Suprapubic skin (tissue), 4 donors: Measurements from ENCODE around the gene RAP1B. TPM values are rescaled to one million over a fixed set of nuclear protein-coding genes. Genes with fewer than 3 reads are reported as not detected.

ENCODE experiments used
- DNase-seq, 2 donors: peaks; one replicate each; pipeline ENCODE4 v3.0.0-alpha.2; 2019; ENCODE audit warnings: low spot score in 2 of 2
- H3K27ac ChIP-seq: fragments of 200-600 bp; sonication (generic); one replicate; pipeline ENCODE4 v1.5.1; 2019
- H3K27me3 ChIP-seq: fragments of 200-600 bp; sonication (generic); one replicate; pipeline ENCODE4 v1.5.1; 2019
- H3K36me3 ChIP-seq: fragments of 200-600 bp; sonication (generic); one replicate; pipeline ENCODE4 v1.5.1; 2019
- H3K4me1 ChIP-seq: fragments of 200-600 bp; sonication (generic); one replicate; pipeline ENCODE4 v1.5.1; 2019
- H3K4me3 ChIP-seq: fragments of 200-600 bp; sonication (generic); one replicate; pipeline ENCODE4 v1.5.1; 2019; ENCODE audit warnings: mild to moderate bottlenecking
- H3K9me3 ChIP-seq: fragments of 200-600 bp; sonication (generic); one replicate; pipeline ENCODE4 v1.5.1; 2019
- EP300 ChIP-seq: sonication (generic); formaldehyde crosslinking; IDR thresholded peaks from one replicate; pipeline ENCODE4 v1.6.1; 2017; ENCODE audit warnings: antibody characterized with exemption
- POLR2A ChIP-seq, 2 donors: fragments of 450-650 bp; IDR thresholded peaks; one replicate each; pipeline ENCODE4 v1.6.1; 2017; ENCODE audit warnings: antibody characterized with exemption in 2 of 2, mild to moderate bottlenecking in 2 of 2, moderate library complexity in 2 of 2
- POLR2AphosphoS5 ChIP-seq, 3 donors: sonication (generic); formaldehyde crosslinking; IDR thresholded peaks; one replicate each; pipeline ENCODE4 v1.6.1; 2017; ENCODE audit warnings: antibody characterized with exemption in 3 of 3
- WGBS: methylation state at CpG from one replicate; pipeline ENCODE4 v1.1.5; 2018; 5-methylcytosine and 5-hydroxymethylcytosine counted together
- total RNA-seq, 4 donors: library from RNA; depleted of rRNA; stranded (reverse); fragments of >200 nt; gene quantifications; one replicate each; pipeline ENCODE4 v1.1.0, GENCODE V29; 2016
- TF ChIP-seq, protein P1 (sequence below), 2 donors: fragments of 200-600 bp in 1 of 2; fragments of 450-650 bp in 1 of 2; sonication (generic) in 1 of 2; IDR thresholded peaks; one replicate each; pipeline ENCODE4 v1.5.1; 2016 to 2019; ENCODE audit warnings: antibody characterized with exemption in 2 of 2, mild to moderate bottlenecking in 1 of 2, moderate library complexity in 1 of 2

RAP1B gene
- total RNA-seq, 4 donors from 2014 or later: 95.2 to 154 (median 115) TPM

DNA sequence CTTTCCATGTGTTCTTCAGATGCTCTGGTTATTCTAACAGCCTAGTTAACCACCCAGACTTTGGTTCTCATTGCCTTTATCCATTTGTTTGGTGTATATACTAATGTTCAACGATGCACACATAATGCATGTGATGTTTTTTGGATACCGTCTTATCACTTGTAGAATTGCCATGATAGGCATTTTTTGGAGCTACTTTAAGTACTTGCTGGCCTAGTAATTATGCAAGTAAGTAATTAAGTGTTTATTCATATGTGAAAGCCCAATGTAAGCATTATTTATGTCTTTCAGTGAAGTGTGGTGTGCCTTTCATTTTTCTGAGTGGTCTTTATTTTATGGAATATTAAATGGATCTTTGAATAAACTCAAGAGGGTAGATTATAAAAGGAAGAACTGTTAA, 14.2 kb downstream of the RAP1B start:
- peaks cover 45% of the 10 kb centered on the region for H3K4me1 ChIP-seq
- no peak overlapping the region for H3K27ac ChIP-seq
- 77% methylated on average over 2 of the region's 2 CpGs for WGBS
- no peaks in the 10 kb centered on the region for H3K9me3 ChIP-seq
- DNase-seq: no peak
- no peak overlapping the region for H3K4me3 ChIP-seq
- no peaks in the 10 kb centered on the region for H3K27me3 ChIP-seq
- peaks cover 10% of the 10 kb centered on the region for H3K36me3 ChIP-seq
- TF ChIP-seq, protein P1, sequence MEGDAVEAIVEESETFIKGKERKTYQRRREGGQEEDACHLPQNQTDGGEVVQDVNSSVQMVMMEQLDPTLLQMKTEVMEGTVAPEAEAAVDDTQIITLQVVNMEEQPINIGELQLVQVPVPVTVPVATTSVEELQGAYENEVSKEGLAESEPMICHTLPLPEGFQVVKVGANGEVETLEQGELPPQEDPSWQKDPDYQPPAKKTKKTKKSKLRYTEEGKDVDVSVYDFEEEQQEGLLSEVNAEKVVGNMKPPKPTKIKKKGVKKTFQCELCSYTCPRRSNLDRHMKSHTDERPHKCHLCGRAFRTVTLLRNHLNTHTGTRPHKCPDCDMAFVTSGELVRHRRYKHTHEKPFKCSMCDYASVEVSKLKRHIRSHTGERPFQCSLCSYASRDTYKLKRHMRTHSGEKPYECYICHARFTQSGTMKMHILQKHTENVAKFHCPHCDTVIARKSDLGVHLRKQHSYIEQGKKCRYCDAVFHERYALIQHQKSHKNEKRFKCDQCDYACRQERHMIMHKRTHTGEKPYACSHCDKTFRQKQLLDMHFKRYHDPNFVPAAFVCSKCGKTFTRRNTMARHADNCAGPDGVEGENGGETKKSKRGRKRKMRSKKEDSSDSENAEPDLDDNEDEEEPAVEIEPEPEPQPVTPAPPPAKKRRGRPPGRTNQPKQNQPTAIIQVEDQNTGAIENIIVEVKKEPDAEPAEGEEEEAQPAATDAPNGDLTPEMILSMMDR (IDR thresholded peaks at IDR 0.05): no peak
- TF ChIP-seq POLR2A (IDR thresholded peaks at IDR 0.05) (no peak), POLR2AphosphoS5 (IDR thresholded peaks at IDR 0.05) (no peak), EP300 (no peak)

DNA sequence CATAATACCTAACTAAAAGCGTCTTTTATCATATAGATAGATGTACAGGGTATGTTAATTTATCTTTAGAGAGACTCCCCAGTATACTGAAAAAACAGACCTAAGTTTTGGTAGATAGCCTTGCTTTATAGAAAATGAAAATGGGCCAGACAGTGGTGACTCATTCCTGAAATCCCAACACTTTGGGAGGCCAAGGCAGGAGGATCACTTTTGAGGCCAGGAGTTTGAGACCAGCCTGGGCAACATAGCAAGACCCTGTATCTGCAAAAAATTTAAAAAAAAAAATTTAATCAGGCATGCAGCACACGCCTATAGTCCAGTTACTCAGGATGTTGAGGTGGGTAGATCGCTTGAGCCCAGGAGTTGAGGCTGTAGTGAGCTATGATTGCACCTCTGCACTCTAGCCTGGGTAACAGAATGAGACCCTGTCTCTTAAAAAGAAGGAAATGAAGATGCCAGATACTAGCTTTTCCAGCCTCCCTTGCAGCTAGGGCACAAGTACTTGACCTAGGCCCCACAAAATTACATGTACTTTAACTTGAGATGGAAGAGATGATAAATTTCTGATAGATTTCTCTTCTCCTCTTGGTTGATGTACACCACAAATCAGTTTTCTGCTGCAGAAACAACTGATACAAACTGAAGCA, 17.1 kb downstream of the RAP1B start:
- TF ChIP-seq POLR2AphosphoS5 (IDR thresholded peaks at IDR 0.05) (no peak), POLR2A (IDR thresholded peaks at IDR 0.05) (no peak), EP300 (no peak)
- TF ChIP-seq, protein P1 (IDR thresholded peaks at IDR 0.05): no peak
- H3K4me1 ChIP-seq: peaks cover 43% of the 10 kb centered on the region
- H3K27me3 ChIP-seq: no peaks in the 10 kb centered on the region
- no peak overlapping the region for H3K27ac ChIP-seq
- no peaks in the 10 kb centered on the region for H3K9me3 ChIP-seq
- no peak for DNase-seq
- H3K36me3 ChIP-seq: peaks cover 10% of the 10 kb centered on the region
- H3K4me3 ChIP-seq: no peak overlapping the region
- 97% methylated on average over 3 of the region's 3 CpGs for WGBS

DNA sequence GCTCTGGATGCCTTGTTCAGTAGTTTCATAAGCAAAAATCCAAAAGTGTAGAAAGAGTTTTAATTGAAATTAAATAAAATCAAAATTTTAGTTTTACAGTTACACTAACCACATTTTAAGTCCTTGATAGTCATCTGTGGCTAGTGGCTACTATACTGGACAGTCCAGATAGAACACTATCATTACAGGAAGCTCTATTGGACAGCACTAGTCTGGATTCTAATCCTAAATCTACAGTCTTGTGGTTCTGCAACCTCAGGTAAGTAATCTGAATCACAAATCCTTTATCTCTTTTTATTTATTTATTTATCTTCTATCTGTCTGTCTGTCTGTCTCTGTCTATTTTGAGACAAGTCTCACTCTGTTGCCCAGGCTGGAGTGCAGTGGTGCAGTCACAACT, 18.0 kb downstream of the RAP1B start:
- H3K27ac ChIP-seq: no peak overlapping the region
- no peaks in the 10 kb centered on the region for H3K9me3 ChIP-seq
- peaks cover 41% of the 10 kb centered on the region for H3K4me1 ChIP-seq
- H3K4me3 ChIP-seq: no peak overlapping the region
- no peaks in the 10 kb centered on the region for H3K27me3 ChIP-seq
- TF ChIP-seq POLR2AphosphoS5 (IDR thresholded peaks at IDR 0.05): no peak
- no peak for TF ChIP-seq EP300
- TF ChIP-seq, protein P1 (IDR thresholded peaks at IDR 0.05): no peak
- no peak for TF ChIP-seq POLR2A (IDR thresholded peaks at IDR 0.05)
- H3K36me3 ChIP-seq: peaks cover 10% of the 10 kb centered on the region
- no peak for DNase-seq

DNA sequence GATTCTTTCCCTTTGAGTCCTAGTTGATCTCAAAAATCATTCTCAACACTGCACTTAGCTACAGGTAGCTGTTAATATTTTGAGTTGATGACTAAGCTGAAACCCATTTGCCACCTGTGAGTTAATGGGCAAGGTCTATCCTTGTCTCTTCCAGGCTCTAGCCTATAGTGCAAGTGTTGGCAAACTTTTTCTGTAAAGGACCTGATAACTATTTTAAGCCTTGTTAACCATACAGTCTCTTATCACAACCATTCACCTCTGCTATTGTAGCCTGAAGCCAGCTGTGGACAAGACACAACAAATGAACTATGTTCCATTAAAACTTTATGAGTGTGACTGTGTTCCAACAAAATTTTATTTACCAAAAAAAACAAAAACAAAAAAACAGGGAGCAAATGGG, 19.4 kb downstream of the RAP1B start:
- Histone ChIP-seq H3K4me1 (peaks cover 49% of the 10 kb centered on the region), H3K27ac (no peak overlapping the region), H3K27me3 (no peaks in the 10 kb centered on the region)

DNA sequence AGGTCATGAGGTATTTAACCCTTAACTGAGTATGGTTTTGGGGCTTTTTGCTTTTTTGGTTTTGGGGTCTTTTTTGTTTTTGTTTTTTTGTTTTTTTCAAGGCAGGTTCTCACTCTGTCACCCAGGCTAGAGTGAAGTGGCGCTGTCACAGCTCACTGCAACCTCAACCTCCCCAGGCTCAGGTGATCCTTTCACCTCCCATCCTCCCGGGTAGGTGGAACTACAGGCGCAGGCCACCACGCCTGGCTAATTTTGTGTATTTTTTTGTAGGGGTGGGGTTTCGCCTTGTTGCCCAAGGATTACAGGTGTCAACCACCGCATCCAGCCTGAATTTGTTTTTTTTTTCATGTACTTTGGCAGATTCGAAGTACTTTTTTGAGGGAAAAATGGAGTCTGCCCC, 19.9 kb downstream of the RAP1B start:
- no peak overlapping the region for H3K27ac ChIP-seq
- TF ChIP-seq POLR2A (IDR thresholded peaks at IDR 0.05) (no peak), POLR2AphosphoS5 (IDR thresholded peaks at IDR 0.05) (no peak), EP300 (no peak)
- TF ChIP-seq, protein P1 (IDR thresholded peaks at IDR 0.05): no peak
- peaks cover 51% of the 10 kb centered on the region for H3K4me1 ChIP-seq
- no peaks in the 10 kb centered on the region for H3K9me3 ChIP-seq
- 86% methylated on average over 7 of the region's 7 CpGs for WGBS
- H3K4me3 ChIP-seq: no peak overlapping the region
- peaks cover 9% of the 10 kb centered on the region for H3K36me3 ChIP-seq
- no peaks in the 10 kb centered on the region for H3K27me3 ChIP-seq
- DNase-seq: no peak

More for the DNA sequence above, 19.4 kb downstream of the RAP1B start:
- no peaks in the 10 kb centered on the region for H3K9me3 ChIP-seq
- no peak for DNase-seq
- TF ChIP-seq, protein P1 (IDR thresholded peaks at IDR 0.05): no peak
- no peak for TF ChIP-seq POLR2A (IDR thresholded peaks at IDR 0.05)
- no peak for TF ChIP-seq POLR2AphosphoS5 (IDR thresholded peaks at IDR 0.05)
- no peak for TF ChIP-seq EP300
- H3K36me3 ChIP-seq: peaks cover 10% of the 10 kb centered on the region
- no peak overlapping the region for H3K4me3 ChIP-seq
